NOMO-1 treated with DMSO at 0.1 percent for 48 hours (cell line): Measurements from ENCODE around the gene PDE6H.

Experiments
- DNase-seq: peaks from one replicate; lab custom pipeline; 2025; ENCODE audit not compliant: unreplicated experiment; lab: John Stamatoyannopoulos, UW

Gene PDE6H

GRCh38 chr12:14972816-14973215 lies at the start of gene PDE6H:
PDE6H (plus strand) TSS chr12:14973042; CDS start chr12:14978013, 4,971 bp downstream.
- DNase-seq: no peak

GRCh38 chr12:14923944-14924343 lies 48.9 kb upstream of the PDE6H start:
- no peak for DNase-seq

- no peak for DNase-seq
These were observed 48.3 kb upstream of the PDE6H start for GRCh38 chr12:14924541-14924940.

- DNase-seq: no peak
These were observed 45.6 kb upstream of the PDE6H start for GRCh38 chr12:14927267-14927666.

GRCh38 chr12:14928931-14929330 lies 43.9 kb upstream of the PDE6H start:
- DNase-seq: no peak

- no peak for DNase-seq
These were observed 42.5 kb upstream of the PDE6H start for GRCh38 chr12:14930299-14930698.

GRCh38 chr12:14931359-14931758 lies 41.5 kb upstream of the PDE6H start:
- no peak for DNase-seq

GRCh38 chr12:14931791-14932560 lies 40.9 kb upstream of the PDE6H start:
- DNase-seq: no peak

GRCh38 chr12:14934511-14934910 lies 38.3 kb upstream of the PDE6H start:
- no peak for DNase-seq

- no peak for DNase-seq
These were observed 37.8 kb upstream of the PDE6H start for GRCh38 chr12:14935031-14935430.

GRCh38 chr12:14936224-14936861 lies 36.5 kb upstream of the PDE6H start:
- no peak for DNase-seq

GRCh38 chr12:14937014-14937413 lies 35.8 kb upstream of the PDE6H start:
- DNase-seq: no peak

- no peak for DNase-seq
These were observed 35.2 kb upstream of the PDE6H start for GRCh38 chr12:14937689-14938088.

- no peak for DNase-seq
These were observed 34.5 kb upstream of the PDE6H start, which contains the start of gene ERP27 for GRCh38 chr12:14938301-14938700. ERP27 (minus strand) TSS chr12:14938537; CDS start chr12:14938508, 29 bp downstream.

- no peak for DNase-seq
These were observed 31.5 kb upstream of the PDE6H start for GRCh38 chr12:14941369-14941768.

GRCh38 chr12:14942196-14942931 lies 30.5 kb upstream of the PDE6H start:
- DNase-seq: no peak

GRCh38 chr12:14946162-14946561 lies 26.7 kb upstream of the PDE6H start:
- DNase-seq: no peak

GRCh38 chr12:14946861-14947260 lies 26.0 kb upstream of the PDE6H start:
- no peak for DNase-seq

GRCh38 chr12:14948672-14949071 lies 24.2 kb upstream of the PDE6H start:
- peak; percentile 99 for DNase-seq

- DNase-seq: no peak
These were observed 23.2 kb upstream of the PDE6H start for GRCh38 chr12:14949631-14950030.

- DNase-seq: no peak
These were observed 22.4 kb upstream of the PDE6H start for GRCh38 chr12:14950421-14950820.
